CMK (cell line): ENCODE data around the gene LRRC47.
"Not testable (repeated sequence)": the region's sequence is repeated elsewhere in the genome, so short reads cannot be mapped to it uniquely, and the experiment has no call there.

ENCODE experiments used
- DNase-seq: peaks from one replicate; pipeline ENCODE4 v3.0.0-alpha.2; 2010; ENCODE audit warnings: low read depth

LRRC47 gene

DNA sequence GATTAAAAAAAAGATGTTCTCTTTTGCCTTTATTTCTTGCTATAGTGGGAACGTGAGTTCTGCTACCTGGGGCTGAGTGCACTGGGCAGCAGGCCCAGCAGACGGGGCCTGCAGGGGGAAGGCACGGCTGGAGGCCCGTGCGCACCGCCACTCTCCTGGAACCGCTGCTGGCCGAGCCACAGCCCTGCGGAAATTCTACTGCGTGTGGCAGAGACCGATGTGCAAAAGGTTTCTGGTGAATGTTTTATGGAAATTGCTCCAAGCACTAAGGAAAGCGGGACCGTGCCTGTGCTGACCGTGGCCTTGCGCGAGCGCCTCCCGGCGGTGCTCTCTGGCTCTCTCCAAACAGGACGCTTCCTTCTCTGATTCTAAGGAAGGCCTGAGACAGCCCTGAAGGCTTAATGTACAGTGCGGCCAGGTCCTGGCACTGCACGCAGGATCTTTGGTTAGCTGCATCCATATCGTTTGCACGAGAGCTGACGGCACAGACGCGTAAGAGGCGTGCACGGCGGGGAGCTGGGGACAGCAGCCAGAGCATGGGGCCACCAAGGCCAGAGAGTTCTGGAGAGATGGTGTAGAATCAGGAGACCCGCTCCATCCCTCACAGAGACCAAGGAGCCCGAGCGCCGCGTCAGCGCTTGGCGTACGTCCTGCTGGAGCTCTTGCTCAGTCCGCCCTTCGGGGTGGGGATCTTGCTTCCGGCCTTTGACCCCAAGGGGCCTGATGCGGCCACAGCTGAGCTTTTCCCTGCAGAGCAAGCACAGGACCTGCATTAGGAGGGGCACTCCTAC is 18.7 kb upstream of the LRRC47 start:
- no peak for DNase-seq

DNA sequence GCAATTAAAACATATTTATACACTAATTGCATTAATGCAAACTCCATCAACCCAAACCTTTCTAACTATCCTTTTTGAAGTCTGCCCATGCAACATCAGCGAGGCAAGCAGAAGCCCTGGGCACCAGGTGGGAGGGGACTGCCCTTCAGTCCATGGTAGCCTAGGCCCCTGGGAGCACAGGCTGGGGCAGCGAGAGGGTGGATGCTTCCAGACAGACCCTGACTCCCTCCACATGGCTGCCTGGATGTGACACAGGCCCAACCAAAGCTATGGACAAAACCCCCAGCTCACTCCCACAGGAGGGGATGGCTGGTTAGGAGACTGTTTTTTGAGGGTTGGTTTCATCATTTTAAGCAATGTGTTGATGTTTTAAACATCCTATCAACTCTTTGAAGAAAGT is 17.8 kb upstream of the LRRC47 start:
- DNase-seq: no peak

DNA sequence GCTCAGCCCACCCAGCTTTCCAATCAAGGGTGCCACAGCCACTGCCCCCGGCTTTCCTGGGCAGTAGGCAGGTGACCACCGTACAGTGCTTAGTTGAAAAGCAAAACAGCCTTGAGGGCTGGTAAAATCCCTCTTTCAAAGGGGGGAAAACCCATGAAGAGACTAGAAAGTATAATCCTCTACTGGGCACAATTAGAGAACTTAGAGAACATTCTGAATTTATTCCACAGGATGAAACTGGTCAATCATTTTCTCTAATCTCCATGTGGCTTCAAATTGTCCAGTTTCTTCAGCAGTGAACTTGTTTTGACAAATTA is 15.3 kb upstream of the LRRC47 start:
- no peak for DNase-seq

DNA sequence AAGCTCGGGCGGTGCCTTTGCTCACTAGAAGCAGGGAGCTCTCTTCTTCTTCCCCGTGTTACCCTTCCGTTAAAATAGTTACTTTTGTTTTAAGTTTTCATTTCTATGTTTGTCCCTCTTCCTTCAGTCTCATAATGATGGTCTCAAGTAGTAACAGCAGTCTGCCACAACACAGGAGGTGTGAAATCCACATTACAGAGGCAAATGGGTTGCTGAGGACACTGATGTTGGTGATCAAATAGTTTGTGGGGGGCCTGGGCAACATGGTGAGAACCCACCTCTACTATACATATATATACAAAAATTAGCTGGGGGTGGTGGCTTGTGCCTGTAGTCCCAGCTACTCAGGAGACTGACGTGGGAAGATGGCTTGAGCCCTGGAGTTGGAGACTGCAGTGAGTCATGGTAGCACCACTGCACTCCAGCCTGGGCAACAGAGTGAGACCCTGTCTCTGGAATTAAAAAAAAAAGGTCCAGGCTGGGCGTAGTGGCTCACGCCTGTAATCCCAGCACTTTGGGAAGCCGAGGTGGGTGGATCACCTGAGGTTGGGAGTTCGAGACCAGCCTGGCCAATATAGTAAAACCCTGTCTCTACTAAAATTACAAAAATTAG is 14.0 kb upstream of the LRRC47 start:
- DNase-seq: not testable (repeated sequence)

DNA sequence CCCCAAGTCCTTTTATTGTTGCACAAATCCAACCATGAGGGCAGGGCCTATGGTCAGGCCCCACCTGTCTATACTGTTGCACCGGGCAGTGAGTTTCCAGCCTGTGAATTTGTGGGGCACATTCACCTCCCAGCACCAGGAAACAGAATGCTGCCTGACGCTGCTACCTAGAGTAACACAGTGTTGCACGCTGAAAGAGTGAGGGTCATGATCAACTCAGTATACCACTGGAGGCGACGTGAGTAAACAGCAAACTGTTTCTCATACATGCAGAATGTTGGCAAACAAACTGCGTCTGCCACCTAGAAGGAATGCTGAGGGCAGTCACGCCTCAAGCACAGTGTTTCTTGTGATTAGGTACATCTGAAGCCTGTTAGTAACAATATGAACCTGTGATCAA is 13.4 kb upstream of the LRRC47 start:
- DNase-seq: no peak

DNA sequence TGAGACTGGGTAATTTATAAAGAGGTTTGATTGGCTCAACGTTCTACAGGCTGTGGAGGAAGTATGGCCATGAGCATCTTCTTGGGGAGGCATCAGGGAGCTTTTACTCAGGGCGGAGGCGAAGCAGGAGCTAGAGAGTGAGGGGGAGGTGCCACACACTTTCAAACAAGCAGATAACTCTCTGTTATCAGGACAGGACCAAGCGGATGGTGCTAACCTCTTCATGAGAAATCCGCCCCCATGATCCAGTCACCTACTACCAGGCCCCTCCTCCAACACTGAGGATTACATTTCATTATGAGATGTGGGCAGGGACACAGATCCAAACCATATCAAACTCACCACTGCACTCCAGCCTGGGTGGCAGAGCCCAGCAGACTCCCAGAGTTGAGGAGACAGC is 11.5 kb upstream of the LRRC47 start:
- no peak for DNase-seq

DNA sequence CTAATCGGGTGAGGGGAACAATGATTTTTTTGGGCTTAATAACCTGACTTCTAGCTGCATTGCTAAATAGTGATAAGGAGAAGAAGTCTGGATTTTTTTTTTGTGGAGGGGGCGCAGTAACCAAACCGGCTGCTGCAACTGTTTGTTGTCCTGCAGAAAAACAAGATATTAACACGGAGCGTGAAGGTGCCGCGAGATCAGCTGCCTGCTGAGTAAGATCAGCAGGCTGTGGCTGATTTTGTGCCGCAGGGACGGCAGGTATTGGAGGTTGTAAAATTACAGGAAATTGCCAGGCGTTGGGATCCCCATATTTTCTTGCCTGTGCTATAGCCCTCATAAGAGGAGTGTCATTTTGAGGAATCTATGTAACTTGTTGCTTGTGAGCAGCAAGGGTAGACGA is 8.7 kb upstream of the LRRC47 start:
- no peak for DNase-seq

DNA sequence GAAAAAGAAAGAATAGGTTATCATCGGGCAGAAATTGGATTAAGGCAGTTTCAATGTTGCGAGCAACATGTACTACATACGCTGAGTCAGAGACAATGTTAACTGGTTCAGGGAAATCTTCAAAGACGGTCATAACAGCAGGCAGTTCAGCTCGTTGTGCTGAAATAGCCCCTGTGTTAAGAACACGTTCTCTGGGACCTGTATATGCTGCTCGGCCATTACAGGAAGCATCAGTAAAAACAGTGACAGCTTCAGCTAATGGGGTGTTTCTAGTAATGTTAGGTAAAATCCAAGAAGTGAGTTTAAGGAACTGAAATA is 8.3 kb upstream of the LRRC47 start:
- not testable (repeated sequence) for DNase-seq

DNA sequence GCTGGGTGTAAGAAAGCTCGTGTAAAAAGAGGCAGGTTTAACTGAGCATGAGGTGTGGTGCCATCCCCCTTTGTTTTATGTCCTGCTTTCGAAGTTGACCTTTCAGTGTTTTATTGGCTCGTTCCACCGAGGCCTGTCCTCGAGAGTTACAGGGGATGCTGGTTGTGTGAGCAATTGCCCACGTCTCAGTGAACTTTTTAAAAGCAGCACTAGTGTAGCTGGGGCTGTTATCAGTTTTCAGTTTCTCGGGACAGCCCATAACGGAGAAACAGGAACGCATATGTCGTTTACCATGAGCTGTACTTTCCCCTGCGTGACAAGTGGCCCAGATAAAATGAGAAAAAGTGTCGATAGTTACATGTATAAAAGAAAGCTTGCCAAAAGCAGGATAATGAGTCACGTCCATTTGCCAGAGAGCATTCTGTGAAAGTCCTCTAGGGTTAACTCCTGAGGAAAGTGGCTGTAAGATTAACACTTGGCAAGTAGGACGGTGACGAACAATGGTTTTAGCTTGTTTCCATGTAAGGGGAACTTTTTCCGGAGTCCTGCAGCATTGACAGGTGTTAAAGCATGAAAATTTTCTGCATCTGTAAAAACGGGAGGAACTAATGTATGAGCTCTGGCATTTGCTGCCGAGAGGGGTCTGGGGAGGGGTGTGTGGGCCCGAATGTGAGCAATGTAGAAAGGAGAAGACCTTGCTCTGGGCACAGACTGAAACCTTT is 7.8 kb upstream of the LRRC47 start:
- no peak for DNase-seq

DNA sequence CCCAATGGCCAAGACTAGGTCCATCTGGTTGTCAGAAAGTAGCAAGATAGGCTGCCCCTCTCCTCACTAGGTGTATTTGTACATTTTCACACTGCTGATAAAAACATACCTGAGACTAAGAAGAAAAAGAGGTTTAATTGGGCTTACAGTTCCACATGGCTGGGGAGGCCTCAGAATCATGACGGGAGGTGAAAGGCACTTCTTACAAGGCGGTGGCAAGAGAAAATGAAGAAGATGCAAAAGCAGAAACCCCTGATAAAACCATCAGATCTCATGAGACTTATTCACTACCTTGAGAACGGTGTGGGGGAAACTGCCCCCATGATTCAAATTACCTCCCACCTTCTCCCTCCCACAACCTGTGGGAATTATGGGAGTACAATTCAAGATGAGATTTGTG is 4.5 kb upstream of the LRRC47 start:
- DNase-seq: not testable (repeated sequence)

DNA sequence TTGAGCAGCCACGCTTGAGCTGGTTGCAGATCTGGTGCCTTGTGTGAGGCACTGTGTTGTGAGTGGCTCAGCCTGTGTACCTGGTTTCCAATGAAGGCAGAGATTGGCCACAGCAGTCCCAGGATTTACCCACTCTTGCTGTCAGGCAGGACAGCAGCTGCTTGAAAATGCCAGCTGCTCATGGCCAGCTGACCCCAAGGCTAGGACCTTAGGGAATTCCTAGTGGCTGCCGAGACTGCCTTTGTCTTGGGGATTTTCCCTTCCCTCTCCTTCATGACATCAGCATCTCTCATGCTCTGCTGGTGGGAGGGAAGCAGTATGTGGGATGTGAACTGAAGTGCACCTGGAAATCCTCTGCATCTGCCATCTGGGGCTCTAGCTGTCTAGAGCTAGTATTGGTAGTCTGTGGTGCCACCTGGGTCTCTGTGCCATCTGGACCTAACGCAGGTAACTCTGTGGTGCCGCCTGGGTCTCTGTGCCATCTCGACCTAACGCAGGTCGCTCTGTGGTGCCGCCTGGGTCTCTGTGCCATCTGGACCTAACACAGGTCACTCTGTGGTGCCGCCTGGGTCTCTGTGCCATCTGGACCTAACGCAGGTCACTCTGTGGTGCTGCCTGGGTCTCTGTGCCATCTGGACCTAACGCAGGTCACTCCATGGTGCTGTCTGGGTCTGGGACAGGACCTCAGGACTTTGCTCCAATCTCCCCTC is 3.8 kb upstream of the LRRC47 start:
- DNase-seq: no peak

DNA sequence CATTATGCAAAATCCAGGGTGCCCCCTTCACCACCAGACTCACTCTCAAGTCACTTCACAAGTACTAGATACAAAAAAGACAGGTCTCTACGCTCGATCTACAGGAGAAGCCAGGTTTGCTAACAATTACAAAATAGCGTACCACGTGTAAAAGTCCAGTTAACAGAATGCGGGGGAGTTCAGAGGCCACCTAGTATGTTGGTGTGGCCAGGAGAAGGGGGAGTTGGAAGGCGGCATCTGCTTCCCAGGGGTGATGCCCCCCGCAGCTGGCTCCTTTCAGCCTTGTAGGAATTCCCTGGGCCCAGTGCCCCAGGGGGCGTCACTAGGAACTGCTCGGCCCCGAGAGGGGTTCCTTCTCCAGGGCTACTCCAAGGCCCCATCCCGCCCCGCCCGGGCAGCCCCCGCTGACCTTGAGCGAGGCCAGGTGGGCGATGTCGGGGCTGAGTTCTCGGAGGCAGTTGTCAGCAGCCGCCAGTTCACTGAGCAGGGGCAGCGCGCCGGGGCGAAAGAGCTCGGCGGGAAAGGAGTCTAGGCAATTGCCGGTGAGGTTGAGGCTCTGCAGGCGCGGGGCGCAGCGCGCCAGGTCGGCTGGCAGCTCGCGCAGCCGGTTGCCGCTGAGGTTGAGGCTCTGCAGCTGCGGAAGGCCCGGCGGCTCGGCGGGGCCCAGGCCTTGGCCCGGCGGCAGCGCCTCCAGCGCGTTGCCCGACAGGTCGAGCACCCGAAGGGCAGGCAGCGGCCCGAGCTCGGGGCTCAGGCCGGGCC is 664 bp downstream of the LRRC47 start:
- no peak for DNase-seq

DNA sequence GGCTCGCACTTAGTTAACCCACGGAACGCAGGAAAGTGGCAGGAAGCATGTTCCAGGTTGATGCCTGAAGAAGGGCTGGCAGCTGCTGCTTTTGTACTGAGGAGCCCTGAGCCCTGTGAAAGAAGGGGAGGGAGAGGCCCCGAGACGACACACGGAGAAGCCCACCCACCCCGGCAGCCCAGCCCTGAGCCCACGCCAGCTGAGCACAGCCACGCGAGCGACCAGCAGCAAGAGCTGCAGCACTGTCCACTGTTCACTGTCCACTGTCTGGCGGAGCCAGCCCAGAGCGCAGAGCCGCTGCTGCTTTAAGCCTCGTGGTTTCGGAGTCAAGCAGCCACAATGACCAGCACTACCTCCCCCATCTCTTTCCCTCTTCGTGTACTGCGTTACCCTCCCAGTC is 5.3 kb downstream of the LRRC47 start:
- no peak for DNase-seq

DNA sequence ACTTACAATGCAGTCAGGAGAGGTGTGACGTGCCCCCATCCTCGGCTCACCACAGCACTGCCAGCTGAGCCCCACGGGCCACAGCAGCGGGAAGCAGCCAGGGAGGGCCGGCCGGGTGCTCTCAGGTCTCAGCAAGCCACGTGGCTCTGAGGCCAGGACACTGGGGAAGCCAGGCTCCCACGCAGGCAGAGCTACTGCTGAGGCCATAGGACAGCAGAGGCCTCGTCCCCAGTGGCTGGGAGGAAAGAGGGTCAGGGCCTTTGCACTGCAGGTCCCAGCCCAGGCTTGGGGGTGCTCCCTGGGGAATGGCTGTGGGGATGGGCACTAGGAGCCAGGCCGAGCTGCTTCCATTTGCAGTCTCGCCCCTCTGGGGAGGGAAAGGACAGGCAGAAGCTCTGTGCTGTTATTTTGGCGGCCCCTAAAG is 5.8 kb downstream of the LRRC47 start:
- no peak for DNase-seq

DNA sequence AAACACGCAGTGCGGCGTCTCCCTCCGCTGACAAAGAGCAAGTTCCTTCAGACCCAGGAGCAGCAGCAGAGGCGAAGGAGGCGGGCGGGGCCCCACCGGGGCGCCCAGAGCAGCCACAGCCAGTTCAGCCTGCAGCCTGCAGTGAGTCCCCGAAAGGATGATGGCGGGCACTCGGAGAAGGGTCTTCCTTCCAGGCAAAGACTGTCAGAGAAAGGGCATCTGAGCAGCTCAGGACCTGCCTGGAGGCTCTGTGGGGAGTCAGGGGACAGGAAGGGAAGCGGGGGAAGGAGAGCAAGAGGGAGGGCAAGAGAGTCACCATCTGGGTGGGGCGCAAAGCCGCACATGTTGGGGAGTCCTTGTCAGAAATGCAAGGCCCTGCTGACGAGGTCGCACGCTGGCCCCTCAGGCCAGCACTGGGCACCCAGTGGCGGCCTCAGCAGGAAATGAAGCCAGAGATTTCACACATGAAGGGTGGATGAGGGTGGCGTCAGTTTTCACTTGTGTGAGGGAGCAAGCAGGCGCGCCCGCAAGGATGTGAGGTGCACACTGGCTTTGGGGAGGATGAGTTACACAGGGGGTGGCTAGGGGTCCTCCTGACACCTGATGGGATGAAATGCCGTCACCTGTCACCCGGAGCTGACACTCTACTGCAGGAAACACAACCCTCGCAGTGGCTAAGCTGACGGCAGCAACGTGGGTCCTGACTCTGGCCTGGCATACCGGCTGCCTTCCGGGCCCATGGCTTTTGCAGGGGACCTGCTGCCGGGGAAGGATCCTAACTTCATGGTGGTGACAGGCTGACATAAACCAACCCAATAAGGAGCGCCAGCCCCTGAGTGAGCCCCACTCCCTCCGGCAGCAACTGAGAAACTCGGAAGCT is 6.6 kb downstream of the LRRC47 start:
- DNase-seq: no peak

DNA sequence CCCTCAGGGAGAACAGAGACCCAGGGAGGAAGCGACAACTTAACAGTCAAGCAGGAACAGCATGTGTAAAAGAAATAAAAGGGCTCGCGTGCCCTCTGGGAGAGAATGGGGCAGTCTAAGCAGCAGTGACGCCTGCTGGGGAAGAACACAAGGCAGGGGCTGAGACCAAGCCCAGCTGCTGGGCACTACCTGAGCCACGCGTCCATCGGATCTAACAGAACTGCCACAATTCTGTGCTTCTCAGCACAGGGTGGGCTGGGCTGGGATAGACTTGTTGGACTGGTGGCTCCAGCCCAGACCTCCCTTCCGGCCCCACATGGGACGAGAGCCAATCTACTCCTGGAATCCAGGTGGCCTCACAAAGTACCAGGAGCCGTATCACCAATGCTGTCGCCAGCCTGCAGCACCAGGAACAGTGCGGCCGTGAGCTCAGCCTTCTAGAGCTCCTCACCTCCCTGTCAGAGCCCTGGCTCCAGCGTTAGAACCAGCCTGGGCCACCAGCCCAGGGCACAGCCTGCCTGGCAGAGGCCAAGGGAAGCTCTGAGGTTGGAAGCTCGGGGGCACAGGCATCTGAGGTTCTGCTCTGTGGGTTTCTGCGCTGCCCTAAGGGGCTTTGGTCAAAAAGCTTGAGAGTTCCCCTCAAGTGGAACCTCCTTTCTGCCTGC is 7.4 kb downstream of the LRRC47 start:
- no peak for DNase-seq

DNA sequence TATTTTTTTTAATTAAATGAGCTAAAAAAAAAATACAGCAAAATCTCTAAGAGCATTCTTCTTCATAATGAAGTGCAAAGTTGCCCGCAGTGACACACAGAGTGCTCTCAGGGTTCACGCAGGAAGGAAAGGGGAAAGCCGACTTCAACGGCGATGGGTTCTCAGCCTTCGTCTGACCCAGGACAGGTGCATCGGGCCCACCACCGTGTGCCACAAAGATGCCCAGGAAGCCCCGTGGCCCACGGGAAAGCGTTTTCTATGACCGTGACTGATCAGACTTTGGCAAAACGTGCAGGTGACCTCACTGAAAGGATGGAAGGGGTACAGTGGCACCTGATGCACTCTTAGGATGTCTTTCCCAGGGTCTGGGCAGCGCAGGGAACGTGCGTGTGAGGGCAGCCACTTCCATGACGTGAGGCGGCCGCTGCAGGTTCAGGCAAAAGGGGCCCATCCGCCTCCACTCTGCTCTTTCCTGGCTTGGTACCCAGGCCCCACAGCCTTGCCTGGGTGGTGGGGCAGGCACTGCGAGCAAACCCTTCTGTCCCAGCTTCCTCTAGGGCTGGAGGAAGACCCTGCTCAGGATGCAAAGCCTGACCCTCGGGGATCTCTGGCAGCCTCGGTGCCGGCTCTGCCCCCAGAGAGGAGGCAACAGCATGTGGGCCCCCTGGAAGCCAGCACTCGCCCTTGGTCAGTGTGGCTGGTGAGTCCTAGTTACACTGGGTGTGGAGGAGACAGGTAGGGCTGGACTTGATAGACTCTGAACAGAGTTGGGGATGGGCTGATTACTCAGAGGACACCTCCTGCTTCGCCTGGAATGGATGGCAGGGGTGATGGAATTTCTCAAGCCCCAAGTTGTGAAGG is 8.3 kb downstream of the LRRC47 start:
- no peak for DNase-seq

DNA sequence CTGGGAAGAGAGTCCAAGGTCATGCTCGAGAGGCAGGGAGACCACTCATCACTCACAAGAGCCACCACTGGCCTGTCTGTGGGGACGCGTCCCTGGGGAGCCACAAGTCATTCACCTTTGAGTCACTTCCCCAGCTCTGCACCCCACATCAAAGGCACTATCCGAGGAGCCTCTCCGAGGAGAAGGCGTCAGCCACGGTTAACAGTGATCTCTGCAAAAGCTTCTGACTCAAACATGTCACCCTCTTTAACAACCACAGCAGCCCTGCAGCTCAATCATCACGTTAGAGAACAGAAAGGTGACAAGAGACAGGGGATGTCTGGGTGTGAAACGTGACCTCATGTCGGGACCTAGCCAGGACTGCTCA is 9.0 kb downstream of the LRRC47 start:
- no peak for DNase-seq

DNA sequence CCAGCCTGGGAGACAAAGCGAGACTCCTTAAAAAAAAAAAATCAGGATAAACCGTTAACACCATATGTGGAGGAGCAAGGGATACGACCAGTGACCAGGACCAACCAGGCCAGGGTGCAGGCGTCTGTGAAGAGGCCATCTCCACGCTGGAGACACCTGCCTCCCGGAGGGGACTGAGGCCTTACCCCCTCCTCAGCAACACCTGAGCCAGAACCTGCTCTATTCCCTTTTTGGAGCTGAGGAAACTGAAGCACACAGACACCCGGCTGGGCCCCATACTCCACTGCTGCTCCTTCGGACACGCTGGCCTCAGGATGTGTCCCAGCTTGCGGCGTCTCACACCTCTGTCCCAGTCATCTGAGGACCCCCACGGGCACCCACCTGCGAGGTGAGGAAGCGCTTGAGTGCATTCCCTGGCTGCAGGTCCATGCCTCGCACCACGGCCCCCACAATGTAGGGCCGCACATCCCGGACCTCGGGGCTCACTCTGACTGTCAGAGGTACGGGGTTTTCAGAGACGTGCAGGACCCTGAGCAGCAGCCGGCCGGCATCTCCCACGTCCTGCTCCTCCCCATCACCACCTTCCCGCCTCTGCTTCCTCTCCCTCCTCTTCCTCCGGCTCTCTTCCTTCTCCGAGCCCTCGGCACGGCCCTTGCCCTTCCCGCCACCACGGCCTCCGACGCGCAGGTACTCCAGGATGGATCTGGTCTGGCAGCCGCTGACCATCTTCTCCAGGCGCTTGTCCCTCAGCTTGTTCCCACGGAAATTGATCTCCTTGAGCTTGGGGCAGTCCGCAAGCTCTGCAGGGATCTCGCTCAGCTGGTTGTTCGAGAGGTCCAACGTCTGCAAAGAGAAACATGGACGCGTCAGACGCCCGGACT is 9.6 kb downstream of the LRRC47 start:
- no peak for DNase-seq
